ENCODE measurements around the gene NEU4.
"Not testable (repeated sequence)": the region's sequence is repeated elsewhere in the genome, so short reads cannot be mapped to it uniquely, and the experiment has no call there.

The NEU4 gene

GRCh38 chr2:241798631-241799521 is 10.1 kb upstream of the NEU4 start:
- DNase-seq (ENCODE audit: extremely low read depth in 1 of 2, low read depth in 1 of 2) = no peak

GRCh38 chr2:241799522-241800197 is 9.3 kb upstream of the NEU4 start:
- DNase-seq (ENCODE audit: extremely low read depth in 1 of 2, low read depth in 1 of 2) = no peak

- not testable (repeated sequence) for DNase-seq (ENCODE audit: extremely low read depth in 1 of 2, low read depth in 1 of 2)
Measured at GRCh38 chr2:241800198-241800903, 8.6 kb upstream of the NEU4 start.

GRCh38 chr2:241801611-241802420 is 7.2 kb upstream of the NEU4 start:
- DNase-seq (ENCODE audit: extremely low read depth in 1 of 2, low read depth in 1 of 2) = no peak

DNA sequence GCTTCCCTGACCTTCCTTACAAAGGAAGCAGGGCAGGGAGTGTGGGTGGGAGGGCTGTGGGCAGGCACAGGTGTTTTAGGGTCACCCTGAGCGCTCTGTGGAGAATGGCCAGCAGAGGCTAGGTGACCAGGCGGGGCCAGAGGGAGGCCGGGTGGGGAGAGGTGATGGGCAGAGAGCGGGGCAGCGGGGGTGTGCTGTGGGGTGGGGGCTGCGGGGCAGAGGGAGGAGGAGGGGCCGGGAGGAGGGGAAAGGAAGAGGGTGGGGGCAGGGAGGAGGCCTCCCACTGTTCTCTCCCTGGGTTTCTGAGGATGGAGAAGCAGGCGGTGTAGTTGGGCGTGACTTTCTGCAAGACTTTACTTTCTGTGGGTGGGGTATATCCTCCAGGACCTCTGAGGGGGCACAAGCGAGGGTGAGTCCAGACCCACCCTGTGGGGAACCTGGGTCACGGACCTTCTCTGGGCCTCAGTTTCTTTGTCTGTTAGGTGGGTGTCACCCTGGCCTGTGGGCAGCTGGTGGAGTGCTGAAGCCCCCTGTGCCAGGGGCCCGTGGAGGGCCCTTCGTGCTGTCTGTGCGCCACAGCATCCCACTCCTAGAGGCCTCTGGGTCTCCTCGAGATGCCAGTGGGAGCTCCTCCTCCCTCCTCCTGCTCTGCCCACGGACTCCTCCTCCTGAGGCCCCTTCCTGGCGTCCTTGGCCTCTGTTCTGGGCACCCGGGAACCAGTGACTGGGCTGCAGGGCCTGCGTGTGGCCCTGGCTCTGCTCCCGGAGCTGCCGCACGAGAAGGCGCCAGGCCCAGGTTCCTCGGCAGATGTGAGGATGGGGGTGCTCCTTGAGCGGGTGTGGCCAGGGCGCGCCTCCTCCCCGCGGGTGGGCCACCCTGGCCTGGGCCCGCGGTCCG is 6.3 kb upstream of the NEU4 start:
- no peak for DNase-seq (ENCODE audit: extremely low read depth in 1 of 2, low read depth in 1 of 2)

DNA sequence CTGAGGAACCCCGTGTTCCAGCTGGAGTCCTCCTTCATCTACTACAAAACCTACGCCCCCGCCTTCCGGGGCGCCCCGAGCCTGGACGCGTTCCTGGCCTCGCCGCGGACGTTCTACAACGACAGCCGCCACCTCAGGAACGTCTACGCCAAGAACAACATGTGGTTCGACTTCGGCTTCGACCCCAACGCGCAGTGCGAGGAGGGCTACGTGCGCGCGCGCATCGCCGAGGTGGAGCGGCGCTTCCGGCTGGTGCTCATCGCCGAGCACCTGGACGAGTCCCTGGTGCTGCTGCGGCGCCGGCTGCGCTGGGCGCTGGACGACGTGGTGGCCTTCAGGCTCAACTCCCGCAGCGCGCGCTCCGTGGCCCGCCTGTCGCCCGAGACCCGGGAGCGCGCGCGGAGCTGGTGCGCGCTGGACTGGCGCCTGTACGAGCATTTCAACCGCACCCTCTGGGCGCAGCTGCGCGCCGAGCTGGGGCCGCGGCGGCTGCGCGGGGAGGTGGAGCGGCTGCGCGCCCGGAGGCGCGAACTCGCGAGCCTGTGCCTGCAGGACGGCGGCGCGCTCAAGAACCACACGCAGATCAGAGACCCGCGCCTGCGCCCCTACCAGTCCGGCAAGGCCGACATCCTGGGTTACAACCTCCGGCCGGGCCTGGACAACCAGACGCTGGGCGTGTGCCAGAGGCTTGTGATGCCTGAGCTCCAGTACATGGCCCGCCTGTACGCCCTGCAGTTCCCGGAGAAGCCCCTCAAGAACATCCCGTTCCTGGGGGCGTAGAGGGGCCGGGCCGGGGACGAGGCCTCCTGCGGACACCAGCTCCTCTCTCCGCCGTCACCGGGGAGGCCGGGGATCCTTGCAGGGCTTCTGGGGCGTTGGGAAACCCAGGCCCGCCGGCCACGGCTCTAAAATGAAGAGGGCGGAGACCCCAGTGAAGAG is 5.3 kb upstream of the NEU4 start:
- DNase-seq (ENCODE audit: extremely low read depth in 1 of 2, low read depth in 1 of 2) = no peak

- no peak for DNase-seq (ENCODE audit: extremely low read depth in 1 of 2, low read depth in 1 of 2)
Measured at GRCh38 chr2:241804326-241805229, 4.4 kb upstream of the NEU4 start.

DNA sequence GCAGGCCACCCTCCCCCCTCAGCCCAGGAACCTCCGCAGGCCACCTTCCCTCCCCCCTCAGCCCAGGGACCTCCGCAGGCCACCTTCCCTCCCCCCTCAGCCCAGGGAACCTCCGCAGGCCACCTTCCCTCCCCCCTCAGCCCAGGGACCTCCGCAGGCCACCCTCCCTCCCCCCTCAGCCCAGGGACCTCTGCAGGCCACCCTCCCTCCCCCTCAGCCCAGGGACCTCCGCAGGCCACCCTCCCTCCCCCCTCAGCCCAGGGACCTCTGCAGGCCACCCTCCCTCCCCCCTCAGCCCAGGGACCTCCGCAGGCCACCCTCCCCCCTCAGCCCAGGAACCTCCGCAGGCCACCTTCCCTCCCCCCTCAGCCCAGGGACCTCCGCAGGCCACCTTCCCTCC is 2.8 kb upstream of the NEU4 start:
- DNase-seq (ENCODE audit: extremely low read depth in 1 of 2, low read depth in 1 of 2) = not testable (repeated sequence)

DNA sequence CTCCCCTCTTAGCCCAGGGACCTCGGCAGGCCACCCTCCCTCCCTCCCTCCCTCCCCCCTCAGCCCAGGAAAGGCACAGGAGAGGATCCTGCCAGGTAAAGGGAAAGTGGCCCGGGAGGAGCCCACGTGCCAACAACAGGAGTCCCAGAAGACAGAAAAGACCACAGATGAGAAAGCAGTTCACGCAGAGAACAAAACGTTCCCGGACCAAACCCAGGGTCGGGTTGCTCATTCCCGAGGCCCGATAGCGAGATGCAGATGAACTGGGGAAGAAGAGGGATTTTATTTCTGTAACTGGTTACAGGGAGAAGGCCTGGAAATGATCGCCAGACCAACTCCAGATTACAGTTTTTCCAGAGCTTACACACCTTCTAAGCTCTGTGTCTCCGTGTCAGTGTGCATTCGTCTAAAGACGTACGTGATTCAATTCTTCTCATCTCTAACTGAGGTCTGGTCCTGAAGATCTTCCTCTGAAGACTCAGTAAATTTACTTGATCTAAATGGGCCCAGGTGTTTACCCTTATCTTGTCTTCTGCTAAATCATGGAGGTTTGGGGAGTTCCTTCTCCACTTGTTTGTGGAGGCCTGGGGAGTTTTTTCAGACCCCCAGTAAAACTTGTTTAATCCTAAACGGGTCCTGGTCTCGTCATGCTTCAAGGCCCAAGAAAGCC is 807 bp upstream of the NEU4 start:
- no peak for DNase-seq (ENCODE audit: extremely low read depth in 1 of 2, low read depth in 1 of 2)

DNA sequence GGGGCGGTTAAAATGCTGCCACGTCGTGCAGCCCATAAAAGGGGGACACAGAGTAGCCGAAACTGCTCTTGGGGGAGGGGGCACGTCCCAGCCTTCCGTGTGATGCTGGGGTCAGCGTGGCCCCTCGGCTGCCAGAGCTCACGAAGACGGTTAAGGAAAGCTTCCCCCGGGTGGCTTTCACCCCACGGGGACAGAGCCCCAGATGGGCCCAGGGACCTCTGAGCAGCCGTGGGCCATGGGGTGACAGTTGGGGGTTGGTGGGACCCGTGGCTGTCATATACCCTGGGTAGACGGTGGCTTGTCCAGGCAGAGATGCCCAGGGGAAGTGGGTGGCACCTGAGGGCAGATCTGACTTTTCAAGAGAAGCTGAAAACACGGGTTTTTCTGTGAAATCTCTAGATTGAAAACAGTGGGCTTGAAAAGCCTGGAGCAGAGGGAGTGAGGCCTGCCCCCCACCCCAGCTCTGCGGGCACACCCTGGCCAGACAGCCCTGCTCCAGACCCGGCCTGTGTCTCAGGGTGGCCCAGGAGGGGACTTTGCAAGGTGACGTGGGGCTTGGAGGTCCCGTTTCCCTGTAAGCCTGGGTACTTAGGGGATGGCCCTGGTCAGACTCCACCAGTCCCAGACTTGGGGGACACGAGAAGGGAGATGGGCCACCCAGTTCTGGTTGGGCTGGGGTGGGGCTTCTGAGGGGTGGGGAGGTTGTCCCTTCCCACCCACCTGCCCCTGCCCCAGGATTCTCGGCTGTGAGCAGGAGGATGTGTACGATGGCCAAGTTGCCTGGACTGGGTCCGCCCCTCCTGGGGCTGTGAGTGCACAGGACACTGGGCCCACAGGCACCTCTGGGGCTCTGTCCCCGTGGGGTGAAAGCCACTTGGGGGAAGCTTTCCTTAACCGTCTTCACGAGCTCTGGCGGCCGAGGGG is 652 bp downstream of the NEU4 start:
- DNase-seq (ENCODE audit: extremely low read depth in 1 of 2, low read depth in 1 of 2) = no peak

DNA sequence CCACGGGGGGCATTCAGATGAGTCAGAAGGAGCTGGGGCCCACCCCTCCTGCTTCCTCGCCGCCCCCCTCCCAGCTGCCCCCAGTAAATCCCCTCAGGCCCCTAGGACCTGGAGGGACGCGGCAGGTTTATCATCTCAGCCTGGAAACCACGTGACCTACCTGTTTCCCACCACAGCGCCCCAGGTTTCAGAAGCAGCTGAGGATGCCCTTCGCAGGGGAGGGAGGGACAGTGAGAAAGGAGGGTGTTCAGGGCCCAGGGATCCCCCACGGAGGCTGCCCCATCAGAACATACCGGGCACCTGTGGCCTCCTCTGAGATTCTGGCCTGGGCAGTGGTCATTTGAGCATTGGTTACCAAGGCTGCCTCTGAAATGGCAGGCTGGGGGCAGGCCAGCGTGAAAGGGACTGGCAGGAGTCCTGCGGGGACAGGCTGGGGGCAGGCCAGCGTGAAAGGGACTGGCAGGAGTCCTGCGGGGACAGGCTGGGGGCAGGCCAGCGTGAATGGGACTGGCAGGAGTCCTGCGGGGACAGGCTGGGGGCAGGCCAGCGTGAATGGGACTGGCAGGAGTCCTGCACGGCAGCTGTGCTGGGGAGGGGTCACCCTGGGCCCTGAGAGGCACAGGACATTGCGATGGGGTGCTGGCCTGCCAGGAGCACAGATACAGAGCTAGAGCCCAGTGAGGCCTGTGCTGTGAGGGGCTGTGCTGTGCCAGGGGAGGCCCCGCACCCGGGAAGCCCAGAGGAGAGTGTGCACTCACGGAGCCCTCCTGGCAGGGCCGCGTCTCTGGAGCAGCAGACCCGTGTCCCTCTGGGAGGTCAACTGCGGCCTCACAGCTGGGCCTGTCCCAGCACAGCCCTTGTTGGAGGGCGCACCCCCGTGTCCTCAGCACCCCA is 1.6 kb downstream of the NEU4 start:
- DNase-seq (ENCODE audit: extremely low read depth in 1 of 2, low read depth in 1 of 2) = no peak

DNA sequence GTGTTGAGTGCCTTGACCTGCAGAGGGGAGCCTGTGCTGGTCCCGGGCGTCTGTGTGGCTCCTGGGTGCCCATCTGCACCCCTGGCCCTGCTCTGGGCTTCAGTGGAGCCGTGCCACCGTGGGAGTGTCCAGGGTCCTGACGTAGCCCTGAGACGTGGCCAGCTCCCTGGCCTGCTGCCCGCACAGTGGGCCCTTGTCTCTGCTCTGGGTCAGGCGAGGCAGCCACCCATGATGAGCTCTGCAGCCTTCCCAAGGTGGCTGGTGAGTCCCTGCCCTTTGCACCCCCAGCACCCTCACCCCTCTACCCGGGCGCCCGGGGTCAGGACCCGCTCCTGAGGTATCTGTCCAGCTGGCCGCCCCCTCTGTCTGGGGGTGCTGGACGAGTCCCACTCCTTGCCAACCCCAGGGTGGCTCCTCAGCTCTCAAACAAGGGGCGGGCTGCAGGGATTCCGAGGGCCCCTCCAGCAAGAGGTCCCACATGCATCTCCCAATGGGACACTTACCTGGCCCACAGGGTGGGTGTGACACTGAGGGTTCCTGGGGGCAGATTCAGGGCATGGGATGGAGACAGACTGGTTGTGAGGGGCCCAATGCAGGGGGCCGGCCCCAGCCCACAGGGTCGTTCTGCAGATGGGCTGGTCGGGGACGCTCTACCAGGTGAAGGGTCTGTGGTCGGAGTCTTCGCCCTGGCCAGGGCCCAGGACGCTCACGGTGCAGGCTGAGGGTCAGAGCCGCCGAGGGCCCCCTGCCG is 2.4 kb downstream of the NEU4 start:
- no peak for DNase-seq (ENCODE audit: extremely low read depth in 1 of 2, low read depth in 1 of 2)

GRCh38 chr2:241811952-241812729 is 3.1 kb downstream of the NEU4 start:
- DNase-seq (ENCODE audit: extremely low read depth in 1 of 2, low read depth in 1 of 2) = no peak

Data from stimulated activated CD8-positive, alpha-beta memory T cell treated with anti-CD3 and anti-CD28 coated beads, Interleukin-7, amount 100 ng/mL, for 48 hours (primary cell).